HEK293 (cell line): Measurements from ENCODE around the gene ACTN4.

Source experiments
- CTCF ChIA-PET: fragments of 350-600 bp; formaldehyde crosslinking; extraction: SDS; loops from one replicate; lab custom pipeline; 2021; ENCODE audit warnings: antibody characterized with exemption; lab: Yijun Ruan, JAX
- POLR2A ChIA-PET: fragments of 300-600 bp; formaldehyde crosslinking; extraction: SDS; loops from one replicate; lab custom pipeline; 2020; ENCODE audit warnings: antibody characterized with exemption, inconsistent platforms; lab: Yijun Ruan, JAX
- H3K27ac ChIP-seq: fragments of 200-500 bp; sonication (Bioruptor generic); 2 replicates; pipeline ENCODE4 v1.5.1; 2014; ENCODE audit warnings: low read depth, low read length, control low read depth, inconsistent platforms; ENCODE audit errors: extremely low read depth
- H3K36me3 ChIP-seq, 2 experiments: fragments of 200-500 bp in 1 of 2; sonication (Bioruptor generic) in 1 of 2; 1 replicate in 1 of 2; 2 replicates in 1 of 2; pipeline ENCODE4 v1.5.1; 2014 to 2017; ENCODE audit warnings: inconsistent platforms in 2 of 2, low read length in 2 of 2; ENCODE audit not compliant: control insufficient read depth in 2 of 2, insufficient read depth in 1 of 2
- H3K4me1 ChIP-seq: fragments of 200-500 bp; sonication (Bioruptor generic); 2 replicates; pipeline ENCODE4 v1.5.1; 2014; ENCODE audit warnings: mild to moderate bottlenecking, low read length, inconsistent platforms; ENCODE audit not compliant: control insufficient read depth, insufficient read depth
- H3K4me3 ChIP-seq: 2 replicates; pipeline ENCODE4 v1.5.1; 2011; ENCODE audit warnings: low read depth, mild to moderate bottlenecking, control low read depth, low read length, moderate library complexity
- H3K9me3 ChIP-seq: fragments of 200-500 bp; sonication (Bioruptor generic); 2 replicates; pipeline ENCODE4 v1.5.1; 2014; ENCODE audit warnings: low read depth, low read length, inconsistent platforms; ENCODE audit not compliant: control insufficient read depth, insufficient read depth
- BCL11A ChIP-seq: fragments of 450-650 bp; formaldehyde crosslinking; IDR thresholded peaks from 2 replicates; pipeline ENCODE4 v1.5.1; 2016; ENCODE audit warnings: low read depth, missing biosample characterization, missing genetic modification characterization
- HIC1 ChIP-seq: fragments of 450-650 bp; formaldehyde crosslinking; IDR thresholded peaks from 2 replicates; pipeline ENCODE4 v1.5.1; 2016; ENCODE audit warnings: missing biosample characterization, missing genetic modification characterization
- KLF10 ChIP-seq: fragments of 450-650 bp; IDR thresholded peaks from 2 replicates; pipeline ENCODE4 v1.5.1; 2018; ENCODE audit warnings: missing biosample characterization, mild to moderate bottlenecking, missing genetic modification characterization
- ZBTB21 ChIP-seq: fragments of 450-650 bp; formaldehyde crosslinking; IDR thresholded peaks from 2 replicates; pipeline ENCODE4 v1.5.1; 2017; ENCODE audit warnings: missing biosample characterization, missing genetic modification characterization
- ZFHX2 ChIP-seq: fragments of 450-650 bp; formaldehyde crosslinking; conservative IDR thresholded peaks from 2 replicates; pipeline ENCODE4 v1.5.1; 2016; ENCODE audit warnings: missing biosample characterization, missing genetic modification characterization
- ZIC2 ChIP-seq: fragments of 450-650 bp; formaldehyde crosslinking; IDR thresholded peaks from 2 replicates; pipeline ENCODE4 v1.5.1; 2016; ENCODE audit warnings: missing biosample characterization, missing genetic modification characterization
- ZNF366 ChIP-seq: fragments of 450-650 bp; formaldehyde crosslinking; conservative IDR thresholded peaks from 2 replicates; pipeline ENCODE4 v1.5.1; 2016; ENCODE audit warnings: missing biosample characterization, missing genetic modification characterization
- ZNF449 ChIP-seq: fragments of 450-650 bp; formaldehyde crosslinking; IDR thresholded peaks from 2 replicates; pipeline ENCODE4 v1.5.1; 2017; ENCODE audit warnings: missing biosample characterization, mild to moderate bottlenecking, missing genetic modification characterization, moderate library complexity
- ZNF560 ChIP-seq: fragments of 450-650 bp; formaldehyde crosslinking; IDR thresholded peaks from 2 replicates; pipeline ENCODE4 v1.5.1; 2017; ENCODE audit warnings: missing biosample characterization, missing genetic modification characterization, borderline replicate concordance
- ZNF600 ChIP-seq: fragments of 450-650 bp; formaldehyde crosslinking; IDR thresholded peaks from 2 replicates; pipeline ENCODE4 v1.5.1; 2016; ENCODE audit warnings: missing biosample characterization, missing genetic modification characterization
- ZNF664 ChIP-seq: fragments of 450-650 bp; formaldehyde crosslinking; IDR thresholded peaks from 2 replicates; pipeline ENCODE4 v1.5.1; 2016; ENCODE audit warnings: missing biosample characterization, missing genetic modification characterization
- ZXDB ChIP-seq: fragments of 450-650 bp; formaldehyde crosslinking; IDR thresholded peaks from 2 replicates; pipeline ENCODE4 v1.5.1; 2016; ENCODE audit warnings: missing biosample characterization, missing genetic modification characterization

Gene ACTN4

GRCh38 chr19:38710416-38710702 lies 62.9 kb downstream of the ACTN4 start:
- peaks cover 81 to 96% of the 10 kb centered on the region in 2 experiments for H3K36me3 ChIP-seq

GRCh38 chr19:38710928-38711725 lies 63.7 kb downstream of the ACTN4 start:
- ChIA-PET CTCF (interaction anchor here (0.5 to 1.5 kb wide), 6 partner anchors 19 to 219 kb away, joined by 3 to 7 read pairs (median 4); partner anchors contain the start of genes ACTN4, MRPS12 and SARS2), POLR2A (interaction anchor here (1.4 to 2.0 kb wide), 4 partner anchors 23 to 219 kb away, joined by 3 to 8 read pairs (median 4); partner anchors contain the start of genes ACTN4, MRPS12 and SARS2)
- TF ChIP-seq ZNF366 (tag by site-specific recombination) (0 out of 2 replicates have a peak, but pooled peaks have one; percentile 14), BCL11A (tag by site-specific recombination) (0 out of 2 replicates have a peak, but pooled peaks have one; percentile 20), ZNF560 (tag by site-specific recombination) (no peak), ZNF600 (tag by site-specific recombination) (0 out of 2 replicates have a peak, but pooled peaks have one; percentile 19)
- no peak overlapping the region for H3K4me3 ChIP-seq
- peaks cover 84 to 93% of the 10 kb centered on the region in 2 experiments for H3K36me3 ChIP-seq
- H3K27ac ChIP-seq: peak overlapping the region; percentile 22; the same call in 1 of the 2 replicates
- H3K9me3 ChIP-seq: no peaks in the 10 kb centered on the region
- no peaks in the 10 kb centered on the region for H3K4me1 ChIP-seq

More at GRCh38 chr19:38710416-38710702, 62.9 kb downstream of the ACTN4 start:
- ChIA-PET POLR2A (interaction anchor here (0.6 to 2.0 kb wide), 4 partner anchors 23 to 63 kb away, joined by 3 to 8 read pairs (median 3); partner anchors contain the start of gene ACTN4), CTCF (interaction anchor here (0.9 to 1.5 kb wide), 3 partner anchors 20 to 73 kb away, joined by 4 to 7 read pairs (median 6); partner anchors contain the start of gene ACTN4)
- TF ChIP-seq ZBTB21 (tag by site-specific recombination) (no peak), HIC1 (tag by site-specific recombination) (0 out of 2 replicates have a peak, but pooled peaks have one; percentile 16), ZFHX2 (tag by site-specific recombination) (no peak), KLF10 (tag by site-specific recombination) (no peak)
- no peaks in the 10 kb centered on the region for H3K4me1 ChIP-seq
- no peaks in the 10 kb centered on the region for H3K9me3 ChIP-seq
- no peak overlapping the region for H3K4me3 ChIP-seq
- peak overlapping the region; percentile 22; the same call in 1 of the 2 replicates for H3K27ac ChIP-seq

- POLR2A ChIA-PET: interaction anchor here (1.4 to 2.0 kb wide), 4 partner anchors 23 to 219 kb away, joined by 3 to 8 read pairs (median 4); partner anchors contain the start of genes ACTN4, MRPS12 and SARS2
- peak; percentile 90; the same call in 1 of the 2 replicates for TF ChIP-seq ZNF664 (tag by site-specific recombination)
- no peak for TF ChIP-seq ZXDB (tag by site-specific recombination)
- TF ChIP-seq ZNF449: peak; percentile 93
- TF ChIP-seq ZIC2 (tag by site-specific recombination): peak; percentile 97
- no peak overlapping the region for H3K4me3 ChIP-seq
- peaks cover 84 to 93% of the 10 kb centered on the region in 2 experiments for H3K36me3 ChIP-seq
- CTCF ChIA-PET: interaction anchor here (0.5 to 1.2 kb wide), 2 partner anchors 167 to 218 kb away, joined by 5 to 6 read pairs; partner anchors contain the start of genes MRPS12 and SARS2
- no peaks in the 10 kb centered on the region for H3K4me1 ChIP-seq
- no peak overlapping the region for H3K27ac ChIP-seq
- H3K9me3 ChIP-seq: no peaks in the 10 kb centered on the region
Observed at GRCh38 chr19:38711726-38712153, 64.3 kb downstream of the ACTN4 start.
